Hepatocyte (in vitro differentiated cells): ENCODE data around the gene IL20RB. TPM values are rescaled to one million over a fixed set of nuclear protein-coding genes. Genes with fewer than 3 reads are reported as not detected.

ENCODE experiments used
- DNase-seq: peaks from one replicate; pipeline ENCODE4 v3.0.0-alpha.2; 2016; ENCODE audit warnings: low spot score
- H2AFZ ChIP-seq: fragments of 200-600 bp; sonication (generic); 2 replicates; pipeline ENCODE4 v1.6.0; 2016; ENCODE audit warnings: antibody characterized with exemption, mild to moderate bottlenecking
- H3K27ac ChIP-seq: fragments of 200-600 bp; sonication (generic); 2 replicates; pipeline ENCODE4 v1.5.1; 2016; ENCODE audit warnings: mild to moderate bottlenecking
- H3K27me3 ChIP-seq: fragments of 200-600 bp; sonication (generic); 2 replicates; pipeline ENCODE4 v1.6.1; 2016
- H3K36me3 ChIP-seq: fragments of 200-600 bp; sonication (generic); replicated peaks from 2 replicates; pipeline ENCODE4 v1.5.1; 2016; ENCODE audit warnings: low read depth; ENCODE audit not compliant: insufficient read depth
- H3K4me1 ChIP-seq: fragments of 200-600 bp; sonication (generic); 2 replicates; pipeline ENCODE4 v1.5.1; 2016; ENCODE audit warnings: mild to moderate bottlenecking, moderate library complexity; ENCODE audit not compliant: insufficient read depth
- H3K4me2 ChIP-seq: fragments of 200-600 bp; sonication (generic); 2 replicates; pipeline ENCODE4 v1.6.0; 2016
- H3K4me3 ChIP-seq: fragments of 200-600 bp; sonication (generic); 2 replicates; pipeline ENCODE4 v1.5.1; 2016; ENCODE audit warnings: mild to moderate bottlenecking
- H3K79me2 ChIP-seq: fragments of 200-600 bp; sonication (generic); 2 replicates; pipeline ENCODE4 v1.6.0; 2017; ENCODE audit warnings: mild to moderate bottlenecking
- H3K9me2 ChIP-seq: fragments of 200-600 bp; sonication (generic); replicated peaks from 2 replicates; pipeline ENCODE4 v1.6.0; 2017; ENCODE audit warnings: mild to moderate bottlenecking; ENCODE audit not compliant: insufficient read depth
- H3K9me3 ChIP-seq: fragments of 200-600 bp; sonication (generic); 2 replicates; pipeline ENCODE4 v1.5.1; 2016; ENCODE audit warnings: low read depth, mild to moderate bottlenecking
- H4K20me1 ChIP-seq: fragments of 200-600 bp; sonication (generic); 2 replicates; pipeline ENCODE4 v1.6.0; 2016; ENCODE audit warnings: mild to moderate bottlenecking; ENCODE audit not compliant: insufficient read depth, poor library complexity, severe bottlenecking
- EZH2 ChIP-seq: fragments of 200-600 bp; sonication (generic); IDR thresholded peaks from 2 replicates; pipeline ENCODE4 v1.6.1; 2016; ENCODE audit warnings: antibody characterized with exemption, mild to moderate bottlenecking, borderline replicate concordance
- EZH2phosphoT487 ChIP-seq: fragments of 200-600 bp; sonication (generic); IDR thresholded peaks from one replicate; pipeline ENCODE4 v1.6.1; 2018; ENCODE audit warnings: antibody characterized with exemption, mild to moderate bottlenecking, low read depth, moderate library complexity; ENCODE audit not compliant: unreplicated experiment, severe bottlenecking
- WGBS: methylation state at CpG from one replicate; pipeline ENCODE4 v1.1.6; 2016; ENCODE audit warnings: low lambda C conversion rate; ENCODE audit errors: missing lambda C conversion rate; 5-methylcytosine and 5-hydroxymethylcytosine counted together
- polyA plus RNA-seq: library from polyadenylated mRNA; unstranded; fragments of >200 nt; fragmentation: Nextera tagmentation; extraction: Ambion mirVana; gene quantifications from 2 replicates; pipeline ENCODE4 v1.2.1, GENCODE V29; 2016
- total RNA-seq: library from RNA; depleted of rRNA; stranded (reverse); fragments of >200 nt; gene quantifications from 2 replicates; pipeline ENCODE4 v1.2.3, GENCODE V29; 2014
- TF ChIP-seq, protein P1 (sequence below): fragments of 200-600 bp; sonication (generic); IDR thresholded peaks from 2 replicates; pipeline ENCODE4 v1.5.1; 2016; ENCODE audit warnings: antibody characterized with exemption, mild to moderate bottlenecking; ENCODE audit not compliant: poor library complexity

Gene IL20RB
- total and polyA plus RNA-seq, 2 experiments from 2014 or later: 0.50 to 0.59 TPM

DNA sequence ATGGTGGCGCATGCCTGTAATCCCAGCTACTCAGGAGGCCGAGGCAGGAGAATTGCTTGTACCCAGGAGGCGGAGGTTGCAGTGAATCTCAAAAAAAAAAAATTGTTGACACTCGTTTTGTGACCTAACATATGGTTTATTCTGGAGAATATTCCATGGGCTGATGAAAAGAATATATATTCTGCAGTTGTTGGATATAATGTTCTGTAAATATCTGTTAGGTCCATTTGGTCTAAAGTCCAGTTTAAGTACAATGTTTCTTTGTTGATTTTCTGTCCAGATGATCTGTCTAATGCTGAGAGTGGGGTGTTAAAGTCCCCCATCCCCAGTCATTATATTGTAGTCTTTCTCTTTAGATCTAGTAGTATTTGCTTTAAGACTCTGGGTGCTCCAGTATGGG lies 15.6 kb downstream of the IL20RB start:
- Histone ChIP-seq H3K9me2 (no peaks in the 10 kb centered on the region), H3K9me3 (peaks cover 5% of the 10 kb centered on the region), H3K27me3 (no peaks in the 10 kb centered on the region), H2AFZ (no peak overlapping the region), H3K4me1 (no peaks in the 10 kb centered on the region), H3K27ac (no peak overlapping the region), H4K20me1 (no peaks in the 10 kb centered on the region), H3K4me2 (no peak overlapping the region), H3K79me2 (no peaks in the 10 kb centered on the region), H3K36me3 (no peaks in the 10 kb centered on the region), H3K4me3 (no peak overlapping the region)
- TF ChIP-seq EZH2phosphoT487: no peak
- TF ChIP-seq, protein P1, sequence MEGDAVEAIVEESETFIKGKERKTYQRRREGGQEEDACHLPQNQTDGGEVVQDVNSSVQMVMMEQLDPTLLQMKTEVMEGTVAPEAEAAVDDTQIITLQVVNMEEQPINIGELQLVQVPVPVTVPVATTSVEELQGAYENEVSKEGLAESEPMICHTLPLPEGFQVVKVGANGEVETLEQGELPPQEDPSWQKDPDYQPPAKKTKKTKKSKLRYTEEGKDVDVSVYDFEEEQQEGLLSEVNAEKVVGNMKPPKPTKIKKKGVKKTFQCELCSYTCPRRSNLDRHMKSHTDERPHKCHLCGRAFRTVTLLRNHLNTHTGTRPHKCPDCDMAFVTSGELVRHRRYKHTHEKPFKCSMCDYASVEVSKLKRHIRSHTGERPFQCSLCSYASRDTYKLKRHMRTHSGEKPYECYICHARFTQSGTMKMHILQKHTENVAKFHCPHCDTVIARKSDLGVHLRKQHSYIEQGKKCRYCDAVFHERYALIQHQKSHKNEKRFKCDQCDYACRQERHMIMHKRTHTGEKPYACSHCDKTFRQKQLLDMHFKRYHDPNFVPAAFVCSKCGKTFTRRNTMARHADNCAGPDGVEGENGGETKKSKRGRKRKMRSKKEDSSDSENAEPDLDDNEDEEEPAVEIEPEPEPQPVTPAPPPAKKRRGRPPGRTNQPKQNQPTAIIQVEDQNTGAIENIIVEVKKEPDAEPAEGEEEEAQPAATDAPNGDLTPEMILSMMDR: no peak
- no peak for TF ChIP-seq EZH2
- no peak for DNase-seq
- WGBS: 90% methylated on average over 4 of the region's 4 CpGs

- Histone ChIP-seq H3K79me2 (no peaks in the 10 kb centered on the region), H3K4me2 (no peak overlapping the region), H3K27me3 (no peaks in the 10 kb centered on the region), H2AFZ (no peak overlapping the region), H3K4me1 (no peaks in the 10 kb centered on the region), H3K9me3 (peaks cover 5% of the 10 kb centered on the region), H3K27ac (no peak overlapping the region), H3K36me3 (no peaks in the 10 kb centered on the region), H3K9me2 (no peaks in the 10 kb centered on the region), H4K20me1 (no peaks in the 10 kb centered on the region), H3K4me3 (no peak overlapping the region)
- TF ChIP-seq EZH2 (no peak), EZH2phosphoT487 (no peak)
- TF ChIP-seq, protein P1: no peak
- 69% methylated on average over 2 of the region's 2 CpGs for WGBS
- DNase-seq: no peak
These were observed 16.9 kb downstream of the IL20RB start for GRCh38 chr3:136974670-136975069.

DNA sequence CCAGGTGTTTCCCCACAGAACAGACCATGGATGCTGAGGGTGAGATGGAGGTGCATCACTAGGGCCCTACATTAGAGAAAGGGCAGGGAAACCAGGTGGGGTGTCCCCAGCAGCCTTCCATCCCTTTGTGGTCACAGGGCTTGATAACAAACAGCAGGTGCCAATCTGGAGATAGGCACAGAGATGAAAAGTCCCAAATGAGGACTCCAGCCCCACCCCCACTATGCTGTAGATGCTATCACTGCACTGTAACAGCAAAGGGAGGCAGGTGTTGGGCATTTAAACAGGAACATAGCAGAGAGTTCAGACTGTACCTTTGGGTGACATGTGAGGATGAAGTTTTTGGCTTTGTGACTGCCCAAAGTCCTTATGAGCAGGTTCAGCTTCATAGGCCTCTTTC lies 21.4 kb downstream of the IL20RB start:
- Histone ChIP-seq H3K27ac (no peak overlapping the region), H3K9me3 (peaks cover 5% of the 10 kb centered on the region), H3K4me3 (no peak overlapping the region), H3K9me2 (no peaks in the 10 kb centered on the region), H3K27me3 (no peaks in the 10 kb centered on the region), H3K36me3 (no peaks in the 10 kb centered on the region), H3K4me2 (no peak overlapping the region), H3K4me1 (no peaks in the 10 kb centered on the region), H2AFZ (no peak overlapping the region), H4K20me1 (no peaks in the 10 kb centered on the region), H3K79me2 (no peaks in the 10 kb centered on the region)
- no peak for DNase-seq
- no peak for TF ChIP-seq EZH2phosphoT487

DNA sequence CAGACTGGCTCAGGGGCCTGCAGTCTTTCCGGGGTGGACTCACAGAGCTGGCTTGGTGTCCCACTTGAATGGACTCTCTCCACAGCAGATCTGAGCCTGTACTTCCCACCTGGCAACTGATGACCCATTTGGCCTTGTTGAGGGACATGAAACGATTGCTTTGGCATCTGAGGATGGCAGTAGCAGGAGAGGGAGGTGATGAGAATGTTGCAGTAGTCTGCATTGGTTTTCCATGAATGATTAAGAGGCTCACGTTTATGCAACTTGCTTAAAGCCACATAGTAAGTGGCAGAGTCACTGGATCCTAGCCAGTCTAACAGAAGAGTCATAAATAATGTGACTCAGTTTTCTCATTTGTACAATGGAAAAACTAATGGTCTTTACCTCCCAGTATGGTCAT lies 21.9 kb downstream of the IL20RB start:
- Histone ChIP-seq H3K4me2 (no peak overlapping the region), H4K20me1 (no peaks in the 10 kb centered on the region), H3K9me2 (no peaks in the 10 kb centered on the region), H3K4me3 (no peak overlapping the region), H3K36me3 (no peaks in the 10 kb centered on the region), H3K9me3 (peaks cover under 1% of the 10 kb centered on the region), H3K27me3 (no peaks in the 10 kb centered on the region), H3K27ac (no peak overlapping the region), H3K4me1 (peaks cover 4% of the 10 kb centered on the region), H3K79me2 (no peaks in the 10 kb centered on the region), H2AFZ (no peak overlapping the region)
- no peak for DNase-seq
- WGBS: 83% methylated on average over 3 of the region's 3 CpGs
- no peak for TF ChIP-seq EZH2phosphoT487
- TF ChIP-seq, protein P1: no peak
- no peak for TF ChIP-seq EZH2
